Heart right ventricle (tissue), 16 donors: ENCODE results near the gene SEC24A. TPM values are rescaled to one million over a fixed set of nuclear protein-coding genes. Genes with fewer than 3 reads are reported as not detected.
"Not testable (repeated sequence)": the region's sequence is repeated elsewhere in the genome, so short reads cannot be mapped to it uniquely, and the experiment has no call there.

Experiments used
- ATAC-seq, 8 donors: fragments of 200-7000 bp; cut with Tn5 transposase; one replicate each; pipeline ENCODE4 v1.9.1; 2020; ENCODE audit warnings: mild to moderate bottlenecking in 8 of 8, moderate library complexity in 8 of 8, moderate number of reproducible peaks in 1 of 8
- DNase-seq, 2 donors: peaks; one replicate each; pipeline ENCODE4 v3.0.0-alpha.2; 2020
- H3K27ac ChIP-seq, 10 donors: fragments of 200-600 bp; sonication (generic) in 2 of 10; one replicate each; pipeline versions ENCODE4 v1.5.0 to v1.8.0; 2020 to 2022; ENCODE audit warnings: mild to moderate bottlenecking in 3 of 10
- H3K27me3 ChIP-seq, 7 donors: fragments of 200-600 bp; one replicate each; pipeline ENCODE4 v1.8.0; 2021 to 2022; ENCODE audit warnings: mild to moderate bottlenecking in 2 of 7
- H3K36me3 ChIP-seq, 9 donors: fragments of 200-600 bp; sonication (generic) in 1 of 9; one replicate each; pipeline versions ENCODE4 v1.5.0 to v1.8.0; 2020 to 2022; ENCODE audit warnings: mild to moderate bottlenecking in 2 of 9
- H3K4me1 ChIP-seq, 9 donors: fragments of 200-600 bp; sonication (generic) in 1 of 9; one replicate each; pipeline versions ENCODE4 v1.5.0 to v1.8.0; 2020 to 2022; ENCODE audit warnings: mild to moderate bottlenecking in 4 of 9
- H3K4me3 ChIP-seq, 10 donors: fragments of 200-600 bp; sonication (generic) in 2 of 10; one replicate each; pipeline versions ENCODE4 v1.5.0 to v1.8.0; 2020 to 2022; ENCODE audit warnings: mild to moderate bottlenecking in 7 of 10, moderate library complexity in 2 of 10
- H3K9me3 ChIP-seq, 11 donors: fragments of 200-600 bp in 10 of 11; sonication (generic) in 2 of 11; one replicate each; pipeline versions ENCODE4 v1.5.0 to v1.8.0; 2013 to 2022; ENCODE audit warnings: mild to moderate bottlenecking in 2 of 11, control low read depth in 1 of 11, moderate library complexity in 1 of 11
- CTCF ChIP-seq, 9 donors: fragments of 200-600 bp; sonication (generic) in 2 of 9; IDR thresholded peaks; one replicate each; pipeline versions ENCODE4 v1.5.0 to v1.8.0; 2021 to 2022; ENCODE audit warnings: antibody characterized with exemption in 9 of 9, mild to moderate bottlenecking in 5 of 9, moderate library complexity in 1 of 9
- WGBS, 2 donors: extraction: QIAGEN DNeasy Blood & Tissue Kit; methylation state at CpG; one replicate each; pipeline ENCODE4 v1.1.7; 2013; ENCODE audit warnings: inconsistent platforms in 1 of 2; 5-methylcytosine and 5-hydroxymethylcytosine counted together
- intact Hi-C, 10 donors: fragments of 100-400 bp; cut with DNase I; formaldehyde crosslinking; loops; one replicate each; pipeline versions ENCODE4 v1.11.1 to v1.14.2; 2022
- long read RNA-seq, 3 donors: library from polyadenylated mRNA; unstranded; transcript quantifications; one replicate each; pipeline ENCODE4 v2.0.0, GENCODE V29; 2020 to 2021
- polyA plus RNA-seq, 2 donors: library from polyadenylated mRNA; stranded (reverse); fragments of 200-250 nt; gene quantifications; one replicate each; pipeline ENCODE4 v1.2.3, GENCODE V29; 2013
- total RNA-seq, 10 donors: library from RNA; stranded (reverse); fragmentation: NEBNext Ultra II Directional in 3 of 10; extraction: Animal tissue kit (Norgen Biotek cat#: 25700) in 3 of 10; gene quantifications; one replicate each; pipeline versions ENCODE4 v1.2.1 to v1.2.4, GENCODE V29; 2021 to 2023
- donor health status: Arrhythmogenic right ventricular cardiomyopathy.
- donor health status: ischemic (EF 13 %, LVEDD 7.1; RV severe dilation, severe dysfunction).
- donor health status: healthy with polysubstance abuse.
- donor health status: DM: no; HTN: yes; CAD: no.
- donor health status: DM: no; HTN: no; CAD: no.
- donor health status: ischemic (EF 25% LVEDD 6.9; RV normal size, moderate dysfunction).
- donor health status: ischemic (EF 25% LVEDD 5.7; RV mildly dilated, moderate dysfunction).
- donor health status: healthy.
- donor health status: DM: yes; HTN: yes; CAD: no.
- donor health status: Ischemic cardiomyopathy.
- donor health status: ischemic (EF 35%, LVEDD 5.7; RV mildly dilated, moderate dysfunction).
- donor health status: nonischemic (EF 11% LVEDD 7.7; RV severe dilation, severe dysfunction).
- donor health status: DM: yes; HTN: yes; CAD: no.
- donor health status: PGD.
- donor health status: ischemic (EF 29% LVEDD 5.4; RV normal size, mild dysfunction).
- donor health status: nonischemic (EF 23%, LVEDD 6.1; RV moderate dilation, normal function).

The SEC24A gene
- total RNA-seq, result 10 to 100 TPM in 3 of 10 donors, 1 to 10 TPM in 7; 7.0 to 13.7 (median 9.1) TPM
- polyA plus RNA-seq, result 1 to 10 TPM; 2.6 to 3.7 TPM
- long read RNA-seq, donor 1, full-length matches to known transcripts, result 6 of 9 reads
- long read RNA-seq, donor 1, partial matches to known transcripts, result 3 of 9 reads
- long read RNA-seq, donor 1, other reads (novel, unspliced or antisense), result 0 of 9 reads
- long read RNA-seq, donor 2, full-length matches to known transcripts, result 2 of 7 reads
- long read RNA-seq, donor 2, partial matches to known transcripts, result 2 of 7 reads
- long read RNA-seq, donor 2, other reads (novel, unspliced or antisense), result 3 of 7 reads
- long read RNA-seq, donor 3, full-length matches to known transcripts, result 4 of 18 reads
- long read RNA-seq, donor 3, partial matches to known transcripts, result 11 of 18 reads
- long read RNA-seq, donor 3, other reads (novel, unspliced or antisense), result 3 of 18 reads

DNA sequence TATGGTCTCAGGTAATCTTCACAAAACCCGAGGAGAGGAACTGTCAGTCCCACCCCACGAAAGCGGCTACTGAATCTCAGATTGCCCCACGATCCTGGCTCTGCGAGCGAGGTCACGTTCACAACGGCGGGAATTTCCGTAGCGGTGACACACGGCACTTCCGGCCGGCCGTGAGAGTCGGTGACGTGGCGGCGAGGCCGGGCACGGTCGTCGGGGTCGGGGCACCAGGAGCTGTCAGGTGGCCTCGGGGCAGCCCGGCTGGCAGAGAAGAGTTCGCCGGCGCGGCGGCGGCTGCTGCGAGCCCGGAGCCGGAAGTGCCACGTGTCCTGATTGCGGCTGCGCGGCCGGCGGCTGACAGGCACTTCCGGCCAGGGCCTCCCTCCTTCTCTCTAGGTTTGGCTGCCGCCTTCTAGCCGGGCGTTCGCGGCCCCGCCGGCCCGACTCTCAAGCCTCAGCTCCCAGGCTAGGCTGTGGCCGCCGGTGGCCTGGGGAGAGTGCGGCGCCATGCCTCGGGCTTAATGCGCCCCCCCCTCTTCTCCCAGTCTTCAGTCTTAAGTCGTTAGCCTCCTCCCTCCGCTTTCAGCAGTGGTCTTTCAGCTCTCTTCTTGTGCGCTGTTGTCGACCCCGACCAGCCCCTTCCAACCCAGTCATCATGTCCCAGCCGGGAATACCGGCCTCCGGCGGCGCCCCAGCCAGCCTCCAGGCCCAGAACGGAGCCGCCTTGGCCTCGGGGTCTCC is at the start of gene SEC24A:
Gene SEC24A, plus strand, starts transcription at position 361 of the 738 bp plus-strand sequence. Its CDS starts 292 bp downstream, at position 653.
- Histone ChIP-seq H3K27ac (peak within 1 kb of the TSS; percentile 88 to 99 (median 94)), H3K4me3 (peak within 1 kb of the TSS; percentile 71 to 99 (median 88)), H3K36me3 (peaks cover 0 to 10% (median 0%) of the 10 kb centered on the region in 9 donors), H3K9me3 (no peaks in the 10 kb centered on the region), H3K27me3 (no peaks in the 10 kb centered on the region), H3K4me1 (peaks cover 9 to 42% (median 40%) of the 10 kb centered on the region in 9 donors)
- 0 to 1% methylated on average over 56 to 69 of the region's 69 CpGs for WGBS, 2 donors
- ATAC-seq, result peak; percentile 95 to 98 (median 96)
- intact Hi-C loops, result loop anchor here in 2 of 10 donors (1.0 to 2.0 kb wide), 2 partner anchors 16 to 17 kb away; partner anchors contain the start of gene SAR1B (in 1 of the 2)
- DNase-seq, result peak; percentile 85 to 90
- TF ChIP-seq CTCF (IDR thresholded peaks at IDR 0.05), result no peak

DNA sequence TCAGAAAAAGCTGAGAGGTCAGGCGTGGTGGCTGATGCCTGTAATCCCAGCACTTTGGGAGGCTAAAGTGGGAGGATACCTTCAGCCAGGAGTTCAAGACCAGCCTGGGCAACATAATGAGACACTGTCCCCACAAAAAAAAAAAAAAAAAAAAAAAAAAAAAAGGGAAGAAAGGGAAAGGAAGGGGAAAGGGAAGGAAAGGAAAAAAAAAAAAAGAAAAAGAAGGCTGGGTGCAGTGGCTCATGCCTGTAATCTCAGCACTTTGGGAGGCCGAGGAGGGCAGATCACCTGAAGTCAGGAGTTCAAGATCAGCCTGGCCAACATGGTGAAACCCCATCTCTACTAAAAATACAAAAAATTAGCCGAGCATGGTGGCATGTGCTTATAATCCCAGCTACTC is 48.8 kb upstream of the SEC24A start:
- not testable (repeated sequence) for DNase-seq, H3K9me3 ChIP-seq, H3K4me3 ChIP-seq, H3K27ac ChIP-seq, H3K27me3 ChIP-seq, ATAC-seq
- peaks cover 0 to 36% (median 12%) of the 10 kb centered on the region in 9 donors for H3K36me3 ChIP-seq
- peaks cover 0 to 11% (median 3%) of the 10 kb centered on the region in 9 donors for H3K4me1 ChIP-seq
- WGBS, 2 donors, result 97% methylated on average over 3 of the region's 3 CpGs
- intact Hi-C loops, result loop anchor here in 1 of 10 donors (10.0 kb wide), 1 partner anchor 415 kb away; no protein-coding TSS in a partner anchor

GRCh38 chr5:134600600-134600999 is 48.0 kb upstream of the SEC24A start:
- TF ChIP-seq CTCF (IDR thresholded peaks at IDR 0.05), result no peak
- H3K4me1 ChIP-seq, result peaks cover 0 to 12% (median 0%) of the 10 kb centered on the region in 9 donors
- ATAC-seq, result no peak
- intact Hi-C loops, result no loop called here
- H3K27me3 ChIP-seq, result no peaks in the 10 kb centered on the region
- no peak overlapping the region for H3K4me3 ChIP-seq
- no peaks in the 10 kb centered on the region for H3K9me3 ChIP-seq
- peaks cover 0 to 44% (median 20%) of the 10 kb centered on the region in 9 donors for H3K36me3 ChIP-seq
- no peak for DNase-seq
- H3K27ac ChIP-seq, result no peak overlapping the region
- WGBS, 2 donors, result 81 to 87% methylated on average over 3 of the region's 3 CpGs

DNA sequence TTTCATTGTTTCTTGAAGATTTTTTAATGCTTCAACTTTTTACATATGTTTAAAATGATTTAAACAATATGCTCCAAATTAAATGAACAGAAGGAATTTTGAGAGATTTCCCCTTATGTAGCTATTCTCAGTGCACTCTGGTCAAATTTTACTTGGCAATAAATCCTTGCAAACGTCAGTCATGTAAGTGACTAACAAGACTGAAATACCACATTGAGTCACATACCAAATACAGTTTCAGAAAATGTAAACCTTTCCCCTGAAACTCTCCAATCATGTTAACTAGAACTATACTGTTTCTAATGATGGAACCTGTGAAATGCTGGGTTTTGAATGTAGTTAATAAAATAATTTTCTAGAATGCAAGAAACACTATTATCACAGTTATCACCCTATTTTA is 45.5 kb upstream of the SEC24A start:
- Histone ChIP-seq H3K4me1 (peaks cover 0 to 12% (median 0%) of the 10 kb centered on the region in 9 donors), H3K27ac (no peak overlapping the region), H3K9me3 (no peaks in the 10 kb centered on the region), H3K36me3 (peaks cover 0 to 68% (median 41%) of the 10 kb centered on the region in 9 donors), H3K4me3 (no peak overlapping the region), H3K27me3 (no peaks in the 10 kb centered on the region)
- intact Hi-C loops, result no loop called here
- peak in 1 of 8 donors; percentile 24 for ATAC-seq
- WGBS, 2 donors, result 22 to 27% methylated on average over 1 of the region's 1 CpG
- no peak for TF ChIP-seq CTCF (IDR thresholded peaks at IDR 0.05)
- no peak for DNase-seq
